Activated CD8-positive, alpha-beta memory T cell treated with anti-CD3 and anti-CD28 coated beads for 24 hours (primary cell): ENCODE measurements around the gene IFIT3.
"Not testable (repeated sequence)": the region's sequence is repeated elsewhere in the genome, so short reads cannot be mapped to it uniquely, and the experiment has no call there.

Experiments
- DNase-seq: peaks from one replicate; pipeline ENCODE4 v3.0.0-alpha.2; 2020

IFIT3 gene

DNA sequence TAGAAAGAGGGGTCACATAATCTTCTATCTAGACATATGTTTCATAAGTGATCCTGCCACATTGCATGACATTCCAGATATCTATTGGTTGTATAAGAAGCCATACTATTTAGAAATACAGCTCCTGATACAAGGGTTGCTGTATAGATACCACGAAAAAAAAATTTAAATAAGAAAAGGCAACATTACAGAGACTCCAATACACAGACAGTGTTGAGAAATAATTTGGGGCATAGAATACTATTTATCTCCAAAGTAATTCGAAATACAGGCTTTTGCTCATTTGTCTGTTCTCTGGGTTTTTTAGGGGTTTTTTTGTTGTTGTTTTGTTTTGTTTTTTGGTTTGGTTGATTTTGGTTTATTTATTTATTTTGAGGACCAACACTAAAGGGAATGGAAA, 23.4 kb upstream of the IFIT3 start:
- DNase-seq: no peak

DNA sequence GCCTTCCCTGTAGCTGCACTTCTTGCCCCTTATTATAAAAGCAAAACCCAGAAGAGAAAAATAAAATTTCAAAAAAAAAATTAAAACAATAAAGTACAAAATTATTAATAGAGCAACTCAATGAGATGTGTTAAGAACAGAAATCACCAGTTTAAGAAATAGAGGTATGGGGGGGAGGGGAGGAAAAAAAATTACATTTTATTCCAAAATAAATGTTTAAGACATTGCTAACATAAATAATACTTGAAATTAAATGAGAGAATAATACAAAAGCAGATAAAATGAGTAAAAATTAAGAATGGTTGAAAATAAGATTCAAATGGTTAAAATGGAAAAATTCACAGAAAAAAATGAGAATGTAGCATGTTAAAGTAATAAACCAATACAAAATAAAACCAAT, 22.9 kb upstream of the IFIT3 start:
- DNase-seq: no peak

- DNase-seq: no peak
Measured at GRCh38 chr10:89305766-89306433, 21.9 kb upstream of the IFIT3 start.

GRCh38 chr10:89306434-89307268, 21.1 kb upstream of the IFIT3 start:
- no peak for DNase-seq

DNA sequence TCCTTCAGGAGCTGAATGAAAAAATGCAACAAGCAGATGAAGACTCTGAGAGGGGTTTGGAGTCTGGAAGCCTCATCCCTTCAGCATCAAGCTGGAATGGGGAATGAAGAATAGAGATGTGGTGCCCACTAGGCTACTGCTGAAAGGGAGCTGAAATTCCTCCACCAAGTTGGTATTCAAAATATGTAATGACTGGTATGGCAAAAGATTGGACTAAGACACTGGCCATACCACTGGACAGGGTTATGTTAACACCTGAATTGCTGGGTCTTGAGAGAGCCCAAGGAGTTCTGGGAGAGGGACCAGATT, 20.6 kb upstream of the IFIT3 start:
- DNase-seq: no peak

GRCh38 chr10:89308266-89308665, 19.5 kb upstream of the IFIT3 start:
- no peak for DNase-seq

GRCh38 chr10:89308736-89309135, 19.1 kb upstream of the IFIT3 start:
- no peak for DNase-seq

GRCh38 chr10:89309156-89310055, 18.4 kb upstream of the IFIT3 start:
- DNase-seq: no peak

DNA sequence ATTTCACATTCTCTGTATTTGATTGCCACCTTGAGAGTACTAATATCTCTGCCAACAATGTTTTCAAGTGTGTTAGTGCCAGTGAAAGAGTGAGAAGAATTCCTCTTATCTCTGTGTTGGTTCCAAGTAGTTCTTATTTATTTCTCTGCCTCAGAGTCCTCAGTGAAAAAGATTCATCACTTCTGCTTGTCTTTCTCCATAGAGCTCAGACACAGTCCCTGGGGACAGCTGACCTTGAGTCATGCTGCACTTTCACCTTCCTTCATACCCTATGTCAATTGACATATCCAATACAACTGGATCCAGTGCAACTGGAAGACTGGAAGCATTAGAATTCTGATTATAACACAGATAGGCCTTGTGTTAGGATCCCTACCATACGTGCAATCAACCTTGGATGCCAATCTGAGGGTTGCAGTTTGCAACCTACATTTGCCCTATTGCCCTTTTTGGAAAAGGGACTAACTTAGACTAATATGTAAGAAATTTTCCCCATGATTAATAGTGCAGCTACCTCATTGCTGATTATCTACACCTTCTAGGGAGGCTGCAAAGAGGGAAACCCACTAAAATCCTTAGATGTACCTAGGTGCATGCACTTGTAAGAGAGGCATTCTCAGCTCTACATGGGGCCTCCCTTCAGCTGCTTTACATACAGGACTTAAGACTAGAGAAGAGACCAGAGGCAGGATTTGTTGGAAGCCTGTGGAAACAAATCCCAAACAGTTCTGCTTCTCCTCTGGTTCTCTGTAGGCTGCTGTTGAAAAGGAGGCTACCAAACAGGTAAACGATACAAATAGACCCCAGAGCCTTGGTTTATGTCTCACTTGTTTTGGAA, 17.5 kb upstream of the IFIT3 start:
- no peak for DNase-seq

DNA sequence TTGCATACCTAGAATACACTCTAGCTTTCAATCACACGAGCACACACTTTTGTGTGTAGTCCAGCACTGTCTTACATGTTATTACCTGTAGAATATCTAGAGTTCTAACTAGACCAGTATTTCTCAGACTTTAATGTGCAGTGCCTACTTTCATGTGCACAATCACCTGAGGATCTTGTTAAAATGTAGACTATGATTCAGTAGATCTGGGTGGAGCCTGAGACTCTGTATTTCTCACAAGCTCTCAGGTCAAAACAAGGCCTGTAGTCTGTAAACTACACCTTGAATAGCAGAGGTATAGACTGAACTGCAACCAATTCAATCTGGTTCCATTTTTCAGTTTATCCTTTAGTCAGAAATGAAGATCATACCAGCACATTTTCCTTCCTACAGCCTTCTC, 14.8 kb upstream of the IFIT3 start:
- no peak for DNase-seq

GRCh38 chr10:89314676-89315075, 13.1 kb upstream of the IFIT3 start:
- no peak for DNase-seq

GRCh38 chr10:89318047-89318446, 9.8 kb upstream of the IFIT3 start:
- not testable (repeated sequence) for DNase-seq

GRCh38 chr10:89325081-89325480, 2.7 kb upstream of the IFIT3 start:
- not testable (repeated sequence) for DNase-seq

DNA sequence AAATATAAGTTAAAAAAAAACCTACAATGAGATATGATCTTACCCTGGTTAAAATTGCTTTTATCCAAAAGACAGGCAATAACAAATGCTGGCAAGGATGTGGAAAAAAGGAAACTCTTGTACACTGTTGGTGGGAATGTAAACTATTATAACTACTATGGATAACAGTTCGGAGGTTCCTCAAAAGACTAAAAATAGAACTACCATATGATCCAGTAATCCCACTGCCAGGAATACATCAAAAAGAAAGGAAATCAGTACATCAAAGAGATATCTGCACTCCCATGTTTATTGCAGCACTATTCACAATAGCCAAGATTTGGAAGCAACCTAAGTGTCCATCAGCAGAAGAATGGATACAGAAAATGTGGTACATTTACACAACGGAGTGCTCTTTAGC, 1.9 kb upstream of the IFIT3 start:
- DNase-seq: not testable (repeated sequence)

DNA sequence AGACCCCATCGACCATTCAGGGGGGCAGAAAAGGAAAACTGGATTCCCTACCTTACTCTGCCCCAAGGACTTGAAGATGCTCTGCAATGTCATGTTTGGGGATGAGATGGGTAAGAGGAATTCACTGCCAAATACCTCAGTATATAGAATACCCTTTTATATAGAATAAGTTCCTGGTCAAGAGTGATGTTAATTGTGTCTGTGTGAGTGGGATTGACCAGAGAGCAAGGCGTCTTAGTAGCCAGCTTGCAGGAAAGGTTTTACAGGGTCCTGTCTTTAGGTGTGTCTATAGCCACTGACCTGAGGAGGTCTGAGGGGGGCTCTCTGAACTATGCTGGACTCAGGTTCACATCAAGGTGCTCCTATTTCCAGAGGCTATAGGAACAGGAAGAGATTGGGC, 1.4 kb downstream of the IFIT3 start:
- no peak for DNase-seq

GRCh38 chr10:89330014-89330413, 2.2 kb downstream of the IFIT3 start:
- not testable (repeated sequence) for DNase-seq

DNA sequence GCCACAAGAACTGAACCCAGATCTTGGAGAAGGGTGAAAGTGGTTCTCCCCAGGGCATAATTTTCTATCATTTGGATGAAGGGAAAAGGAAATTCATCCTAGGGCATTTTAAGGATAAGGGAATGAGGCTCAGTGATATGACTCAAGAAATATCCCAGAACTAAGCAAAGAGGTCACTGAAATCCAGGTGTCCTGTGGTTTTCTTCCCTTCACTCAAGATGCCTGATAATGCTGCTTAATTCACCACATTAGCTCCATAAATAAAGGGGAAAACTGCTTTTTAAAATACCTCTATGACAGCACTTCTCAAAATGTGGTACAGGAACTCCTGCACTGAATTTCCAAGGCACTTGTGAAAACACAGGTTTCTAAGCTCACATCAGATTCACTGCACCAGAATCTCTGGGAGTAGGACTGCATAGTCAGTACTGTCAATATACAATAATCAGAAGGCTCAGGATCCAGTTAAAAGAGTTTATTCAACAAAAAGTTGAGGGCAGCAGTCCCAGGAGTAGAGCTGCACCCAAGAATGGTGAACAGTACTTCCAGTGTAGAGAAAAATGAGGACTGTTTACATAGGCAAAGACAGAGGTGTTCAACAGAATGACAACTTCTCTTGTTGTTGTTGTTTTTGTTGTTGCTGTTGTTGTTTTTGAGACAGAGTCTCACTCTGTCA, 2.9 kb downstream of the IFIT3 start:
- DNase-seq: no peak

DNA sequence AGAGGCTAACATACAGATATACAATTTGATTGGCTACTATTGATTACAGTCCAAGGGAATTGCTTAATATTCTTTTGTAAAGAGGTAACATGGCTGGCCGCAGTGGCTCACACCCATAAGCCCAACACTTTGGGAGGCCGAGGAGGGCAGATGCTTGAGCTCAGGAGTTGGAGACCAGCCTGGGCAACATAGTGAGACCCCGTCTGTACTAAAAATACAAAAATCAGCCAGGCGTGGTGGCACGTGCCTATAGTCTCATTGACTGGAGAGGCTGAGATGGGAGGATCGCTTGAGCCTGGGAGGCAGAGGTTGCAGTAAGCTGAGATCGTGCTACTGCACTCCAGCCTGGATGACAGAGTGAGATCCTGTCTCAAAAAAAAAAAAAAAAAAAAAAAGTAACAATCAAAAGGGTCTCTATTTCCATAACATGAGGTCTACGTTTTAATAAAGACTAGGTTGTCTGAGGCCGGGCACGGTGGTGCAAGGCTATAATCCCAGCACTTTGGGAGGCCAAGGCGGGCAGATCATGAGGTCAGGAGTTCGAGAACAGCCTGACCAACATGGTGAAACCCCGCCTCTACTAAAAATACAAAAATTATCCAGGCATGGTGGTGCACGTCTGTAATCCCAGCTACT, 3.8 kb downstream of the IFIT3 start:
- DNase-seq: not testable (repeated sequence)

- DNase-seq: no peak
Measured at GRCh38 chr10:89332123-89332633, 4.4 kb downstream of the IFIT3 start.

GRCh38 chr10:89335226-89335625, 7.4 kb downstream of the IFIT3 start:
- no peak for DNase-seq

GRCh38 chr10:89336241-89336640, 8.4 kb downstream of the IFIT3 start:
- DNase-seq: no peak
